CD4-positive, alpha-beta T cell treated with Interleukin-4 for 4 hours (primary cell): ENCODE data around the gene FOXJ3.
A peak's percentile ranks its signal among the peaks of the same experiment; 100 is the strongest.

ENCODE experiments used
- DNase-seq: peaks from one replicate; pipeline ENCODE4 v3.0.0-alpha.2; 2020

Gene FOXJ3

GRCh38 chr1:42163536-42164503, 171.2 kb downstream of the FOXJ3 start:
- DNase-seq, result no peak

- DNase-seq, result no peak
Observed at GRCh38 chr1:42163114-42163513, 171.9 kb downstream of the FOXJ3 start.

GRCh38 chr1:42162181-42162580, 172.9 kb downstream of the FOXJ3 start:
- no peak for DNase-seq

GRCh38 chr1:42158189-42158588, 176.8 kb downstream of the FOXJ3 start:
- DNase-seq, result no peak

GRCh38 chr1:42157667-42158066, 177.4 kb downstream of the FOXJ3 start:
- DNase-seq, result no peak

GRCh38 chr1:42155362-42155761, 179.7 kb downstream of the FOXJ3 start:
- DNase-seq, result no peak

- DNase-seq, result no peak
Observed at GRCh38 chr1:42154685-42155084, 180.3 kb downstream of the FOXJ3 start.

GRCh38 chr1:42153624-42154023, 181.4 kb downstream of the FOXJ3 start:
- no peak for DNase-seq

GRCh38 chr1:42152907-42153600, 182.0 kb downstream of the FOXJ3 start, which contains the start of gene GUCA2B:
Gene GUCA2B (plus strand): TSS chr1:42153410. CDS start chr1:42153451, 41 bp downstream.
- no peak for DNase-seq

- DNase-seq, result no peak
Observed at GRCh38 chr1:42152119-42152518, 182.9 kb downstream of the FOXJ3 start.

- no peak for DNase-seq
Observed at GRCh38 chr1:42150651-42151050, 184.4 kb downstream of the FOXJ3 start.

- no peak for DNase-seq
Observed at GRCh38 chr1:42148166-42148565, 186.9 kb downstream of the FOXJ3 start.

- DNase-seq, result peak; percentile 64
Observed at GRCh38 chr1:42146626-42147320, 188.3 kb downstream of the FOXJ3 start.

- DNase-seq, result no peak
Observed at GRCh38 chr1:42145764-42146625, 189.0 kb downstream of the FOXJ3 start.

- DNase-seq, result no peak
Observed at GRCh38 chr1:42145389-42145716, 189.7 kb downstream of the FOXJ3 start.

- DNase-seq, result no peak
Observed at GRCh38 chr1:42144711-42145388, 190.2 kb downstream of the FOXJ3 start.

- DNase-seq, result no peak
Observed at GRCh38 chr1:42143896-42144710, 190.9 kb downstream of the FOXJ3 start.

- DNase-seq, result no peak
Observed at GRCh38 chr1:42142894-42143675, 191.9 kb downstream of the FOXJ3 start.

- no peak for DNase-seq
Observed at GRCh38 chr1:42141978-42142377, 193.1 kb downstream of the FOXJ3 start.

GRCh38 chr1:42140191-42140590, 194.8 kb downstream of the FOXJ3 start:
- no peak for DNase-seq
